Measurements from ENCODE around the gene SLCO4A1.

DNA sequence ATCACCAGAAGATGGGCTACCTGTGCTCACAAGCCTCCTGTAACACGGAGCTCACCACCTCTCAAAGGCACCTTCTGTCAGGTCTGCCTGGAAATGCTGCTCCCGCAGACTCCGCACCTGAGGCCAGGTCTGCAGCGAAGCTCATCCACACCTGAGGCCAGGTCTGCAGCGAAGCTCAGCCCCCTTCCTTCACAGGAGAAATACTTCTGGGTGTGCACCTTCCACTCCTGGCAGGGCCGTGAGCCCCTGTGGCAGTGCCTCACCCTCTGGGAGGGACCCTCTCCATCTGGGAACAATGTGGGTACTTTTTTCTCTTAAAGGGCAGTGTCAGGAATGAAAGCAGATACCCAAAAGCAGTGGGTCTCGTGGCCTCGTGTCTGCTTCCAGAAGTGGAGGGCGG, 1.4 kb upstream of the SLCO4A1 start:
- no peak for TF ChIP-seq EZH2 (IDR thresholded peaks at IDR 0.05; ENCODE audit: borderline replicate concordance, low read depth, low read length, severe bottlenecking)
- no peak for TF ChIP-seq POLR2AphosphoS5 (IDR thresholded peaks at IDR 0.05; ENCODE audit: insufficient read depth, low read depth, low read length)
